Gastroesophageal sphincter (tissue), 3 donors: ENCODE results near the gene ATP9A.

Experiments used
- CTCF ChIP-seq, 4 experiments: fragments of 200-600 bp in 2 of 4; fragments of 450-650 bp in 2 of 4; sonication (generic) in 1 of 4; IDR thresholded peaks; one replicate each; pipeline ENCODE4 v1.5.1; 2017 to 2019; ENCODE audit warnings: antibody characterized with exemption in 4 of 4, mild to moderate bottlenecking in 2 of 4, moderate library complexity in 2 of 4
- EP300 ChIP-seq: sonication (generic); formaldehyde crosslinking; IDR thresholded peaks from one replicate; pipeline ENCODE4 v1.6.1; 2017; ENCODE audit warnings: antibody characterized with exemption, mild to moderate bottlenecking
- POLR2A ChIP-seq, 2 donors: fragments of 450-650 bp; IDR thresholded peaks; one replicate each; pipeline ENCODE4 v1.6.1; 2017; ENCODE audit warnings: antibody characterized with exemption in 2 of 2, mild to moderate bottlenecking in 2 of 2, moderate library complexity in 1 of 2
- POLR2AphosphoS5 ChIP-seq: sonication (generic); formaldehyde crosslinking; IDR thresholded peaks from one replicate; pipeline ENCODE4 v1.6.1; 2017; ENCODE audit warnings: antibody characterized with exemption

GRCh38 chr20:51614687-51615086 lies 153.5 kb downstream of the ATP9A start:
- no peak for TF ChIP-seq CTCF (IDR thresholded peaks at IDR 0.05)
- no peak for TF ChIP-seq EP300
- no peak for TF ChIP-seq POLR2A (IDR thresholded peaks at IDR 0.05)
- TF ChIP-seq POLR2AphosphoS5 = no peak
